Putamen (tissue), 1 donor: ENCODE data around the gene ERVK3-1.

ENCODE experiments used
- DNase-seq: peaks from one replicate; pipeline ENCODE4 v3.0.0-alpha.2; 2016; ENCODE audit warnings: low spot score

The ERVK3-1 gene

DNA sequence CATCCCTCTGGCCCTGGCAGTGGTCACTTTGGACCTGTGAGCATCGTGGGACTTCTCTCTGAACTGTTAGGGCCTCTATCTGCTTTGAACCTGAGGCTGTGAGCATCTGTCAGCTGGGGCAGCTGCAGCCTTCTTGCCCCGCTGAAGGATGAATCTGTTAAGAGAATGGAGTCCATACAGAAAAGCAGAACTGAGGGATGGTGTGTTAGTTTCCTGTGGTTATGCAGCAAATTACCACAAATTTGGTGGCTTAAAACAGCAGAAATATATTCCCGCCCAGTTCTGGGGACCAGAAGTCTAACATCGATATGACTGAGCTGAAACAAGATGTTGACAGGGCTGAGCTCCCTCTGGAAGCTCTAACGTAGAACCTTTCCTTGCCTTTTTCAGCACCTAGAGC, 59.0 kb downstream of the ERVK3-1 start:
- DNase-seq: no peak
